C4-2B (cell line): ENCODE data around the gene PDXP.

Experiments
- CTCF ChIP-seq: fragments of 450-650 bp; conservative IDR thresholded peaks from 2 replicates; pipeline ENCODE4 v1.5.1; 2017; ENCODE audit warnings: mild to moderate bottlenecking
- ZFX ChIP-seq: fragments of 450-650 bp; IDR thresholded peaks from 2 replicates; pipeline ENCODE4 v1.6.1; 2017

DNA sequence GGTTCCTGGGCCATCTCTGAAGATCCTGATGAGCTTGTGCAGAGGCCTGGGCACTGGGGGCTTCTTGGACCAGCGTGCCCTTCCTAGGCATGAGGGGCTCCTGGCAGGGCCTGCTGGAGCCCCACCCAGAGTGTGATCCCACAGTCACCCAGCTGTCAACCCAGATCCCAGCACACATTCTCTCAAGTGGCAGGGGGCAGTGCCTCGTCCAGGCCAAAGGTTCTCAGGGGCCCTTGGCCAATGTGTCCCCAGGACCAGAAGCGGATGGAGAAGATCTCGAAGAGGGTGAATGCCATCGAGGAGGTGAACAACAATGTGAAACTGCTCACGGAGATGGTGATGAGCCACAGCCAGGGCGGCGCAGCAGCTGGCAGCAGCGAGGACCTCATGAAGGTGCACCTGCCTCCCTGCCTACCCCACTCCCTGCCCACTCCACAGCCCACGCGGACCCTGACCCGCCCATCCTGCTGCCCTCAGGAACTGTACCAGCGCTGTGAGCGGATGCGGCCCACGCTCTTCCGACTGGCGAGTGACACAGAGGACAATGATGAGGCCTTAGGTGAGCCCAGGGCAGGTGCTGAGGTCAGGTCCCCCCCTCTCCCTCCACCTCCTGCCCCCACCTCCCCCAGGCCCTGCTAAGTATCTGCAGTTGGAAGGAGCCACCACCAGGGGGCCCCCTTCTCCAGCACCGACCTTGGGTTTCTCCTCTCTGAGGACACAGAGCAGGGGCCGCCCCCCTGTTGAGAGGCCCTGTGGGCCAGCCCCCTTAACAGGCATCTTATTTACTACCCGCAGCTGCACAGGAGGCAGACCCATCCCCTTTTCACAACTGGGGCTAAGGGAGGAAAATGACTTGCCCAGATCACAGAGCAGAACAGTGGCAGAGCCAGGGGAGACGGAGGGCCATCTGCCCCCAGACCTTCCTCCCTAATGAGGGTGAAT is 35.2 kb upstream of the PDXP start:
- peak; percentile 96 for TF ChIP-seq CTCF
- no peak for TF ChIP-seq ZFX
